Keratinocyte (primary cell): ENCODE results near the gene MAD2L1.

Source experiments
- EZH2 ChIP-seq: IDR thresholded peaks from one replicate; pipeline ENCODE4 v1.6.1; 2012; ENCODE audit warnings: inconsistent platforms, mild to moderate bottlenecking, low read length, moderate library complexity
- TF ChIP-seq, protein P1 (sequence below), 3 experiments: IDR thresholded peaks in 1 of 3; conservative IDR thresholded peaks in 1 of 3; optimal IDR thresholded peaks in 1 of 3; 2 replicates in 2 of 3; 3 replicates in 1 of 3; pipeline versions ENCODE3 to v1.5.1; 2011; ENCODE audit warnings: low read length in 3 of 3, mild to moderate bottlenecking in 3 of 3, moderate library complexity in 2 of 3, control low read depth in 1 of 3, inconsistent platforms in 1 of 3; ENCODE audit not compliant: insufficient read depth in 2 of 3; ENCODE audit errors: extremely low read depth in 1 of 3

DNA sequence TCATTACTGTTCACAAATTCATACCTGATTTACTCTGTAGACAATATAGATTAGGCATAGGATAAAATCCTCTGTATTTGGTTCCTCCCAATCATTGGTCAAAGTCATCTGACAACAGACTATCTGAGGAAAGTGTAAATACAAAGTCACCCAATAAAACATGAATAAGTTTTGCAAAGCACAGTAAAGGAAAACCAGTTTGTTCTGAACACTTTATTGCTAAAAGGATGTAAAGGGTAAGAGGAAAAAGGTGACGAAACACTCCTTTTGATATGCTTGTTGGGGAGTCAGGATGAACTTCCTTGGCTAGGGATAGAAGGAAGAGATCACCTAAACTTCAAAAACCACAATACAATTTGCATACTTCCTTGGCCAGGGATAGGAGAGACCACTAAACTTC lies 10.9 kb downstream of the MAD2L1 start:
- no peak for TF ChIP-seq EZH2
- TF ChIP-seq, protein P1, sequence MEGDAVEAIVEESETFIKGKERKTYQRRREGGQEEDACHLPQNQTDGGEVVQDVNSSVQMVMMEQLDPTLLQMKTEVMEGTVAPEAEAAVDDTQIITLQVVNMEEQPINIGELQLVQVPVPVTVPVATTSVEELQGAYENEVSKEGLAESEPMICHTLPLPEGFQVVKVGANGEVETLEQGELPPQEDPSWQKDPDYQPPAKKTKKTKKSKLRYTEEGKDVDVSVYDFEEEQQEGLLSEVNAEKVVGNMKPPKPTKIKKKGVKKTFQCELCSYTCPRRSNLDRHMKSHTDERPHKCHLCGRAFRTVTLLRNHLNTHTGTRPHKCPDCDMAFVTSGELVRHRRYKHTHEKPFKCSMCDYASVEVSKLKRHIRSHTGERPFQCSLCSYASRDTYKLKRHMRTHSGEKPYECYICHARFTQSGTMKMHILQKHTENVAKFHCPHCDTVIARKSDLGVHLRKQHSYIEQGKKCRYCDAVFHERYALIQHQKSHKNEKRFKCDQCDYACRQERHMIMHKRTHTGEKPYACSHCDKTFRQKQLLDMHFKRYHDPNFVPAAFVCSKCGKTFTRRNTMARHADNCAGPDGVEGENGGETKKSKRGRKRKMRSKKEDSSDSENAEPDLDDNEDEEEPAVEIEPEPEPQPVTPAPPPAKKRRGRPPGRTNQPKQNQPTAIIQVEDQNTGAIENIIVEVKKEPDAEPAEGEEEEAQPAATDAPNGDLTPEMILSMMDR (optimal IDR thresholded peaks at IDR 0.05 in 1 of 3, IDR thresholded peaks at IDR 0.05 in 1 of 3, conservative IDR thresholded peaks at IDR 0.05 in 1 of 3; ENCODE audit: extremely low read depth in 1 of 3, insufficient read depth in 2 of 3, low read length in 3 of 3): no peak
